GM18867 (cell line): Measurements from ENCODE around the gene GFER.
"Not testable (repeated sequence)": the region's sequence is repeated elsewhere in the genome, so short reads cannot be mapped to it uniquely, and the experiment has no call there.

Experiments
- ATAC-seq: cut with Tn5 transposase; IDR thresholded peaks from one replicate; pipeline ENCODE4 v1.9.1; 2021; ENCODE audit warnings: mild to moderate bottlenecking, moderate library complexity; ENCODE audit not compliant: unreplicated experiment

GFER gene

DNA sequence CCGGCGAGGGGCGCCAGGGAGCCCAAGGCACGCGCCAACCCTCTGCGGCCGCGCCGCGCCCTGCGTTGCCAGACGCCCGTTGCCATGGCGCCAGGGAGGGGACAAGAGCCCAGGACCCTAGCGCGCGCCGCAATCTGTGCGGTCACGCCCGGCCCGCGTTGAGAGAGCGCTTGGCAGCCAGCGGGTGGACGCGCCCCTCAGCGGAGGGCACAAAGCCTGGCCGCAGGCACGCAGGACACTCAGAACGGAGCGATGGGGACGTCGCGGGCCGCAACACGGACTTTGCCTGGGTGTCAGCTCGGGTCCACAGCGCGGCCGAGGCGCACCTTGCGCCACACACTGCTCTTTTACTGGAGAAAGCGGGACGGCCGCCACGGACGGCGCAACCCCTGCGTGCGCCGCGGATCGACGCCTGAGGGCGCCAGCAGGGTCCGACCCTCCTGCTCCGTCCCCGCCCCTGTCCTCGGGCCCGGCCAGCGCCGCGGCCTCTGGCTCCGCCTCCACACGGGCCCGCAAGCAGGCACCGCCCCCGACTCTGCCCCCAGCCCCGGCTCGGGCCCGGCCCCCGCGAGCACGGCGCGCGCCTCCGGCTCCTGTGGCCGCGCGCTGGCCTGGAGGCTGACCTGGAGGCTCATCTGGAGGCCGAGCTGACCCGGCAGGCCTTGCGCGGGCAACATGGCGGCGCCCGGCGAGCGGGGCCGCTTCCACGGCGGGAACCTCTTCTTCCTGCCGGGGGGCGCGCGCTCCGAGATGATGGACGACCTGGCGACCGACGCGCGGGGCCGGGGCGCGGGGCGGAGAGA lies at the start of gene GFER:
GFER (plus strand) TSS at position 650 of the 803 bp plus-strand sequence; CDS start at position 676, 26 bp downstream.
- ATAC-seq, result peak; percentile 74

DNA sequence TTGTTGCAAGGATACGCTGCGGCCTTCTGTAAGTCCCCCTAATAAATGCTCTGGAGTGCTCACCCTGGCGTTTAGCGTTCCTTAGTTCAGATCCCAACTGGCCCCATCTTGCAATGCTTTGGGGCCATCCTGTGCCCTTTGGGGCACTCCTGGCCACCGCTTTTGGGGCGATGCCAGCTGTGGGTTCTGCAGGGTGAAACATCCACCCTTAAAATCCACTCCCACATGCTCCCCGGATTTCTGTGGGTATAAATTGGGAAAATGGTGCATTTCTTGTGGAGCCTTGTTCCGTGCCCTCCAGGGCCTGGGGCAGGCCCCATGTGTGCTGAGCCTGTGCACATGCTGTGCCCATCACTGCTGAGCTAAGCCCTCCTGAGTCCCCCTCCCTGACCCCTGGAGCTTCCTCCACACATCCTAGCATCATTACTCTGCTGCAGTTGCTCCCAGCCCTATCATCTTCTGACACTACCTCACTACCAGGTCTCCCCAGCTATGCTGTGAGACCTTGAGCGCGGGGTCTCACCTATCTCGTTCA lies 47.0 kb upstream of the GFER start:
- ATAC-seq, result no peak

DNA sequence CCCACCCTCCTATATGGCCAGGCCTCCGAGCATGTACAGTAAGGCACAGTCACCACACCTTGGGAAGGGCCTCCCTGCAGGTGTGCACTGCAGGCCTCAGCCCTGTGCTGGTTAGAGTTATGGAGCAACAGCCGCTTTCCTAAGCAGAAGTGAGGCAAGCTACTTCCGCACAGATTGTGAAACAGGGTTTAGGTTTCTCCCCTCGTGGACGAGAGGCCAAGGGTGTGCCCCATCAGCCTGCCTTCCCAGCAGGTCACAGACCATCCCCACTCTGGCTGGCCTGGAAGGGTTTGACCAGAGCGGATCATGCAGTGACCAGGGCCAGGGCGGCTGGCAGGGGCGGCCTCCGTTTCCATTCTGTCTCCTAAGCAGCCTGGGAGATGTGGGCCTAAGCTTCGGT lies 45.7 kb upstream of the GFER start:
- ATAC-seq, result no peak

DNA sequence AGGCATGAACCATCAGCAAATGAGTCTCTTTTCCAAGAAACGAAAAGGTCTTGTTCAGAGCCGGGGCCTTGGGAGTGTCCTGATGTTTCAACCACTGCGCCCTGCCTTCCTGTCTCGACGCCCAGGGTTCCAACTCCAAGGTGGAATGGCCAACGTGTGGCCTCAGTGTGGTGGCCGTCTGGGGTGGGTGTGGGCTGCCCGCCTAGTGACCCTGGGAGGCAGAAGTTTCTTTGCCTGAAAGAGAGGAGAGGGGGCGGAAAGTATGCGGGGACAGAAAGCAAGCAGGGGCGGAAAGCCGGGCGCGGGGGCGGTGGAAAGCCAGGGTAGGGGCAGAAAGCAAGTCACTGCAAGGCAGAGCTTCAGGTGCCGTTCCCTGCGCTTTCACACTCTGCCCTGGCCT lies 45.1 kb upstream of the GFER start:
- ATAC-seq, result no peak

DNA sequence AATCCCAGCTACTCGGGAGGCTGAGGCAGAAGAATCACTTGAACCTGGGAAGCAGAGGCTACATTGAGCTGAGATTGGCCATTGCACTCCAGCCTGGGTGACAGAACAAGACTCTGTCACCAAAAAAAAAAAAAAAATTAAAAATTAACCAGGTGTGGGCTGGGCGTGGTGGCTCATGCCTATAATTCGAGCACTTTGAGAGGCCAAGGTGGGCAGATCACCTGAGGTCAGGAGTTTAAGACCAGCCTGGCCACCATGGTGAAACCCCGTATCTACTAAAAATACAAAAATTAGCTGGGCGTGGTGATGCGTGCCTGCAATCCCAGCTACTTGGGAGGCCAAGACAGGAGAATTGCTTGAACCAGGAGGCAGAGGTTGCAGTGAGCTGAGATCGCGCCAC lies 44.2 kb upstream of the GFER start:
- not testable (repeated sequence) for ATAC-seq

DNA sequence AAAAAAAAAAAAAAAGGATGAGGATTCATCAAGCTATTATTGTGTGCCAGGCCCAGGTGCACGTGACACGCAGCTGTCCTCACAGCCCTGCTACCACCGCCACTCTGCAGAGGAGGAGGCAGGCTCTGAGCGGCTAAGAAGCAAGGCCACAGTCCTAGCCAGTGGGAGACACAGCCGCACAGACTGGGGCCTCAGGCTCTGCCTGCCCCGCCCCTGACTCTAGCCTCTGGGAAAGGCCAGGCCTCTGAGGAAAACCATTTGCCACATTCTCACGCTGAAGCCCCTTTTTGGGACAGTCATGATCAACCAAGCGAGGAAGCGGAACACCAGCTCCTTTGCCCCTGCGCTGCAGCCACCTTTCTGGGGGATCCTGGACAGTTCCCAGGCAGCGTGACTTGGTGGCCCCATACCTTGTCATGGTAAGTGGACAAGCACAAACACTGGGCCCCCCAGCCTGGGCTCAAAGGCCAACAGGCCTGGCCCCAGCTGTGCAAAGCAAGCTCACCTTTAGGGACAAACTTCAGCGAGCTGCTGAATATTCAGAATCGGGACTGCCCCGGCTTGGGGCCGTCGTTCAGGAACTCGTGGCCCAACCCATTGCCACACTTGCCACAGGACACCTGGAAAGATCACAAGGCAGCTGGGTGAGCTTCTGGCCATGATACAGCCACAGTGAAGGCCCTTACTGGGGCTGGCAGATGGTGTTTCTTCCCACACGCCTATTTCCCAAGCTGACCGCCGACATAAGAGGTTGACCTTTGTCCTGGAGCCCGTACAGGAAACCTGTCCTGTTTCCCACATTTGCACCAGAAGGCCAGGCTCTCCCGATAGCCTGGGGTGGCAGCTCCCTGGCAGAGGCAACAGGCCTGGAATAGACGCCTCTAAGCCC lies 43.5 kb upstream of the GFER start:
- ATAC-seq, result no peak

DNA sequence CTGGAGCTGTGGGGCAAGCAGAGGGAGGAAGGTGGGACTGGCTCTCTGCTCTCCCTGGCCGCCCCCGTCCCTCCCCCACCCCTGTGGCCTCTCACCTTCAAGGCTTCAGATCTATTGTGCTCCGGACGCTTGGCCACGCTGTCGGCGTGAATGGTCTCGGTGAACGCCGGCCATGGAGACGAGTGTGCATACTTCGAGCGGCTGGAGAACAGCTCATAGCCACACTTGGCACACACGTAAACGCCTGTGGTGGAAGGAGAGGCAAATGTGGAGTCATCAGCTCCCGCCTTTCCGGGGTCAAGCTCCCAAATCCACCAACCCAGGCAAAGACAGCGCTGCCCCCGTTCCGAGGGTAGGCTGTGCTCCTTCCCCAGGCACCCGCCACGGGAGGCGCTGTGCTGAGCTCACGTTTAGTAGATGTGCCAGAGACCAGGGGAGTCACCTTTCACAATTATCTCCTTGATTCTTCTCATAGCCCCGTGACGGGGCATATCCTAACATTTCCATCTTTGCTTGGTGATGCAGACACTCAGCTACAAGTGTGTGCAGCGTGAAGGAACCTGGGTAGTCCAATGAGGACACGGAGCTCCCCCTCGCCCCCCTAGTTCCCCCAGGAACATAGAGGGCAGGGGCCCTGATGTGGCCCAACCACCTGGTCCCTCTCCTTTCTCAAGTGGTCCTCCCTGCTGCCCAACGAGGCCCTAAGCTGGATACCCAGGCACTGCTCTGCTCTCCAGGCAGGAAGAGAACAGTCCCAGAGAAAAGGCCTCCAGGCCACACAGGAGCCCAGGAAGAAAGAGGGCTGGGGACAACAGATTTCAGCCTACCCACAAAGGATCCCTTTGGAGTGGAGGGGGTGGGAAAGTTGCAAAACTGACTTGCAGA lies 42.6 kb upstream of the GFER start:
- ATAC-seq, result no peak

DNA sequence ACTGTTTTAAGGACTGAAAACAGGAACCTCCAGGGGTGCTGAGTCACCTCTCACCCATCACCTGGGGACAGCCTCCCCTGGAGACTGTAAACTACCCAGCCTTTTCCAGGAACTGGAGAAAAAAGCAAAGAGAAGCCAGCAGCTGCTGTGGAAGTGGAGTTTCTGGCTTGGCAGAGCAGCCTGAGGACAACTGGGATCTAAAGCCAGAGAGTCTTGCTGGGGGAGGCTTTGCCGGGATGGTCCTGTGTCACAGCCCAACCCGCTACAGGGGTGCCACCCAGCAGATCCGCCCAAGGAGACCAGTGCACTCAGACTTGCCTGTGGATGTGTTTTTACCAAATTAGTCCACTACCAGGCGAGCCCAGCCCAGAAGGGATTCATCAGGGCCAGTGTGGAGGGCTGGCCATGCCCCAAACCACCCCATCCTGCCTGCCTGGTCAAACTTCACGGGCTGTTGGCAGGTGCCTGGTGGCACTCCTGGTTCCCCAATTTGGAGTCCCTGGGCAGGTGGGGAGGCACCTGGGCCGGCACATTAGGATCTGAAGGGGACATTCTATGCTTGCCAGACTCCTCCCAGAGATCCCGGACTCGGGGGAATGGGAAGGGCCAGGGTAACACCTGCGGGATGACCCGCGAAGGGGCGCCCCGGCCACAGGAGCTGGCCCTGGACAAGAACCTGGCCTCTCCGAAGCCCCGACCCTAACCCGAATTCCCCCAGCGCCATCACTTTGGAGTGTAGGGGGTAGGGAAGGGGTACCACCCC lies 41.8 kb upstream of the GFER start:
- ATAC-seq, result no peak

DNA sequence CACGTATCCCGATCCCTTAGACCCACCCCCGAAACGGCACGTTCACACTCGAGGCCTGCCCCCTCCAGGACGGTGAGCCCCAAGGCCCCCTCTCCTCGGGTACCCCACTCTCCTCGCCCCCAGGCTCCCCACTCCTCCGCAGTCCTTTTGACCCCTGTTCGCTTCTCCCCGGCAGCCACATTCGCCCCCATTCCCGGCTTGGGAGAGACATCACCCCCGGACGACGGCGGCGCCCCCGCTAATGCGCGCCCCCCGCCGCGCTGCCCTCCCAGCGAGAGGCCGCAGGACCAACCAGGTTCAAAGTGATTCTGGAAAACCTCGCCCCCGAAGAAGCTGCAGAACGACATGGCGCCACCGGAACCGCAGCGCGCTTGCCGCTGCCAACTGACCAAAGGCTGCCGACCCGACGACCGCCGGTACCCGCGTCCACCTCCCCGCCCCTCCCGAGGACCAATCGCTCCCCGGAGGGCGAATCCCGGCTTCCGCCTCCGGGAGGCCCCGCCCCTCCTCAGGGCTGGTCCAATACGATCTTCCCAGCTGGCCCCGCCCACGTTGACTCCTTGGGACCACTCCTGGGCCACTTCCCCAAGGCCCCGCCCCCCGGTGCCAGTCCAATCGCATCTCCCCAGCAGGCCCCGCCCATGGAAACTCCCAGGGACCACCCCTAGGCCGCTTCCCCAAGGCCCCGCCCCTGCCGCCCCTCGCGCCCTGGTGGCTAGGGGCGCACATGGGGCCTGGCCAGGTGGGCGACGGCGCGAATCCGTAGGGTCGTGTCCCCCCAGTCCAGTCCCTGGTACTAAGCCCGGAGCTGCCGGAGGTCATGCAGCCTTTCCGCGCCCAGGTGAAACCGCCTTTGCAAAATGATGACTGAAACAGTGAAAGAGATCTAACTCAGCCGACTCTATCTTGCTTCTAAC lies 40.9 kb upstream of the GFER start, which contains the start of gene MSRB1:
MSRB1 (minus strand) TSS at position 390 of the 917 bp plus-strand sequence; CDS start at position 347, 43 bp downstream.
- ATAC-seq, result peak; percentile 89

DNA sequence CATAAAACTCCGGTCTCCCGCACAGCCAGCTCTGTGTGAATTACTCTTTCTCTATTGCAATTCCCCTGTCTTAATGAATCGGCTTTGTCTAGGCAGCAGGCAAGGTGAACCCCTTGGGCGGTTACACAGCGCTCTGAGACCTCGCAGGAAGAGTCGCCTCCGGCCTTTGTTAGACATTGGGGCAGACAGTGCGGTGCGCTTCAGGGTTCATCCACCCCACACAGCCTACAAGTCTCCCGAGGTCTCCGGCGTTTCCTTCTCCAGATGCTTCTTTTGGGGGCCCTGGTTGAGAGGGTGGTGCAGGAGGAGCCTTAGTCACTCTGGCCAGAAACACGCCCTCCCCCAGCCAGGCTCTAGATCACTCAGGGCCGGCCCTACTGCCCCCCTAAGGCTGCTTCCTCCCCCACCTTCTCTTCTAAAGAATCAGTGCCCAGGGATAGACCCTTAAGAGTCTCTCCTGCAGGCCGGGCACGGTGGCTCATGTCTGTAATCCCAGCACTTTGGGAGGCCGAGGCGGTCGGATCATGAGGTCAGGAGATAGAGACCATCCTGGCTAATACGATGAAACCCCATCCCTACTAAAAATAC lies 39.3 kb upstream of the GFER start:
- ATAC-seq, result no peak

DNA sequence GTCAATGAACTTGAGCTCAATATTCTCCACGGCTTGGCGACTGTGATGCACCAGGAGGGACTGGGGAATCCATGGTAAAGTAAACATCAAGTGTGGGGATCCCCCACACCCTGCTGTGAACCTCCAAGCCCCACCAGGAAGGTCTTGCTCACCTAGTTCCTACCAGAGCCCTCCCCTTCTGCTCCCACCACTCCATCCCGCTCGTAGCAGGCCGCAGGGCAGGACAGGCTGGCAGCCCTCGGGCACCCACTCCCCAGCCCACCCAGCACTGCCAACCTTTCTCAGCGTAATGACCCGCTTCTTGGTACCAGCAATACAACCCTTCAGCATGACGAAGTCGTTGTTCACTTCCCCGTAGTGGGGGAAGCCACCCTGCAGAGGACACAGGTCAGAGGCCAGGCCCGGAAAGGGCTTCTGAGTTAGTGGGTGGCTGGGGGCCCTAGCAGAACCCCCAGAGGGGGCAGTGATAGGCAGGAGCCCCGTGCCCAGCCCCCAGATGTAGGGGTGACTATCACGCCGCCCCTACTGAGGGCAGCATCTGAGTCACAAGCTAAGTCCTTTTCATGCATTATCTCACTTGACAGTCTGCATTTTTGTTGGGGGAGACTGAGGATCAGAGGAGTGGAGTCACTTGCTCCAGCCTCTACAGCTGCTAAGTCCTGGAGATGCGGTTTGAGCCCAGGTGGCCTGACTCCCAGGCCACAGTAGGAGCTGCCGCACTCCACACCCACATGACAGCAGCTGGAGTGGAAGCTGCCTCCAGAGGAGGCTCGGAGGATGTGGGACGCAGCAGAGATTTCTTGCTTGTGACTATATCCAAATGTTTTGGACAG lies 38.2 kb upstream of the GFER start:
- no peak for ATAC-seq

DNA sequence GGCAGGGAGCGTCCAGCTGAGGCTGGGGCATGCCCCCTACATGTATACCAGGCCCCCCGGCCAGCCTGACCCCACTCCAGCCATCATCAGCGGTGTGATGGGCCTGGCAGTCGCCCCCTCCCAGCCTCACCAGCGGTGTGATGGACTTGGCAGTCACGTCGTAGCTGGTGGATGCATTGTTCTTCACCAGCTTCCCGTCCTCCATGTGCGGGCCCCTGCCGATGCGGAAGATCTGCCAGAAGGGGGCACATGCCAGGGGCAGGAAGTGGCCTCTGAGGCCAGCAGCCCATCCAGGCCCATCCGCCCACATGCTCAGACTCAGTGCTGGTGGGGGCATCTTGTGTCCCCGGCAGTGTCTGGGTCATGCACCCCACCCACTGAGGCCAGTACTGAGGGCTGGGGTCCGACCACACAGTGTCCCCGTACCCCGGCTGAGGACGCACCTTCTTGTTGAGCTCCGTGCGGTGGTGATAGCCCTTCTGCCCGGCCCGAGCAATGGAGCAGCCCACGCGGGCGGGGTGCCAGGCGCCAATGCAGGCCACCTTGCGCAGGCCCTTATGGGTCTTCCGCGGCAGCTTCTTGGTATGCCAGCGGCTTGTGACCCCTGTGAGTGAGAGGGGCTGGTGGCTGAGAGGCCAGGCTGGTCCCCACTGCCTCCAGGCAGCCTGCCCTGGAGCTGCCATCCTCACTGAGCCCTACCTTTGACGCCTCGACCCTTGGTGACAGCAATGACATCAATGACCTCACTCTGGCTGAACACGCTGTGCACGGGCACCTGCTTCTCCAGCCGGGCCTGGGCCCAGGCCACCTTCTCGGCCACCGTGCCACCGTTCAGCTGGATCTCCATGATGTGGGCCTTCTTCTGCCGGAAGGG lies 37.3 kb upstream of the GFER start:
- no peak for ATAC-seq

DNA sequence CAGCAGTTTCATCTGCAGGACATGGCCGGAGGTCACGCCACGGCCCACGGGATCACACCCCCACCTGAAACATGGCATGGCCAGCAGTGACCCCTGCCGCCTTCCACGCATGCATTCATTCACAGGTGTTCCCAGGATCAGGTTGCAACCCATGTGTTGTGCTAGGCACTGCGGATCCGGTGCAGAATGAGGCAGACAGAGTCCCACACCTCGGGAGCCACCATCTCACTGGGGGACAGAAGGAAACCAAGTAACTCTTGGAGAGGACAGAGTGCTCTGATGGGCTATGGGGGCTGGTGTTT lies 36.7 kb upstream of the GFER start:
- ATAC-seq, result no peak

DNA sequence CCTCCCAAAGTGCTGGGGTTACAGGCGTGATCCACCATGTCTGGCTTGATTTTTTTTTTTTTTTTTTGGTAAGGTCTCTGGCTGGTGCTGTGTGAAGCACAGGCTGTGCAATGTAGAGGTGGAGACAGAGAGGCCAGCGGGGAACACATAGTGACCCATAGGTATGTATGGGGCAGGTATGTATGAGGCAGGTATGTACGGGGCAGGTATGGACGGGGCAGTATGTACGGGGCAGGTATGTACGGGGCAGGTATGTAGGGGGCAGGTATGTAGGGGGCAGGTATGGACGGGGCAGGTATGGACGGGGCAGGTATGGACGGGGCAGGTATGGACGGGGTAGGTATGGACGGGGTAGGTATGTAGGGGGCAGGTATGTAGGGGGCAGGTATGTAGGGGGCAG lies 34.5 kb upstream of the GFER start:
- no peak for ATAC-seq

DNA sequence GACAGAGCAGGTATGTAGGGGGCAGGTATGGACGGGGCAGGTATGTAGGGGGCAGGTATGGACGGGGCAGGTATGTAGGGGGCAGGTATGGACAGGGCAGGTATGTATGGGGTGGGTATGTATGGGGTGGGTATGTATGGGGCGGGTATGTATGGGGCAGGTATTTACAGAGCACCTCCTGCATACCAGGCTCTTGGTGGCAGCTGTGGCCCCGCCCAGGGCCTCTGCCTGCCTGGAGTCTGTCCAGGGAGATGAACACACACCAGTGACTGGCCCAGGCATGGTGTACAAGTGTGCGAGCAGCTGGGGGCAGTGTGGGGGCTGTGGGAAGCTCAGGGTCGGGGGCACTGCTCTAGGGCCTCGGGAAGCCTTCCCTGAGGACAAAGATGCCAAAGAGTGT lies 33.9 kb upstream of the GFER start:
- no peak for ATAC-seq

DNA sequence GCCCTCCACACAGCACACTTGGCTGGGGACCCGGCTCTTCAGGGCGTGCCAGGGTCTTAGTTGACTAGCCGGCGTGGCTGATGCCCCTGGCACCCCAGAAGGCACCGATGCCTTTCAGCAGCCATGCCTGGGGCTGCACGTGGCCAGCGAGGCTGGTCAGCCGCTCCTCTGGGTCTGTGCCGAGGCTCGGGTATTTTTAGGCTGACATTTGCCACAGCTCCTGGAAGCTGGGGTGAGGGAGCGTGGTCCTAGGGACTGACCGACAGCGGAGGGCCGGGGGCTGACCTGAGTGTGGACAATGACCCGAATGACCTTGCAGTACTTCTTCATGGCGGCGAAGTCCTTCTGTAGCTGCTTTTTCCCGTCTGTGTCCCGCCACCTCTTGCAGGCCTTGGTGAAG lies 33.4 kb upstream of the GFER start:
- no peak for ATAC-seq

DNA sequence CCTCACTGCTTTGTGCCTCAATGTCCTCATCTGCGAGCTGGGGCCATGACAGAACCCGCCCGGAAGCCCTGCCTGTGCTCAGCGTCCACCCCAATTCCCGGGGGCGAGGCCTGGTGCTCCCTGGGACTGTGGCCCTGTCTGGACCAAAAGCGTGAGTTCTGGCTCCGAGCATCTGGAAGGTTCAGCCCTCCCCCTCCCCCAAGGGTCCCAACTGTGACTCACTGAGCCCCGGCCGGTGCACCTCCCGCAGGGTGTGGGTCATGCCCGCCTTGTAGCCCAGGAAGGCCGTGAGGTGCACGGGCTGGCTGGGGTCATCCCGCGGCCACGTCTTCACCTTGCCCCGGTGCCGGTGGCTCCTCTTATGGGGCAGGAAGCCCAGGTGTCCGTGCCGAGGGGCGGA lies 30.3 kb upstream of the GFER start:
- no peak for ATAC-seq
